WTC11 (cell line): Measurements from ENCODE around the gene PPARD. TPM values are rescaled to one million over a fixed set of nuclear protein-coding genes. Genes with fewer than 3 reads are reported as not detected.

Source experiments
- ATAC-seq: fragments of 200-7000 bp; cut with Tn5 transposase; 2 replicates; pipeline ENCODE4 v1.10.0; 2021; ENCODE audit warnings: mild to moderate bottlenecking, moderate library complexity
- CTCF ChIA-PET: fragments of 300-600 bp; sonication (Branson Sonifier 250); formaldehyde crosslinking; loops from one replicate; lab custom pipeline; 2021; ENCODE audit warnings: antibody characterized with exemption; lab: Charles Lee
- POLR2A ChIA-PET: fragments of 350-600 bp; sonication (Branson Sonifier 250); formaldehyde crosslinking; loops from one replicate; lab custom pipeline; 2021; ENCODE audit warnings: antibody characterized with exemption; lab: Charles Lee
- DNase-seq: peaks from one replicate; pipeline ENCODE4 v3.0.0; 2021; ENCODE audit warnings: low spot score
- H3K27ac Mint-ChIP-seq: 2 replicates; pipeline ENCODE4 v1.8.0; 2021; ENCODE audit warnings: mixed read lengths
- H3K27me3 Mint-ChIP-seq: 2 replicates; pipeline ENCODE4 v1.8.0; 2021; ENCODE audit warnings: low read depth, mild to moderate bottlenecking, moderate library complexity, mixed read lengths
- H3K36me3 Mint-ChIP-seq: 2 replicates; pipeline ENCODE4 v1.8.0; 2021; ENCODE audit warnings: mixed read lengths
- H3K4me1 Mint-ChIP-seq: 2 replicates; pipeline ENCODE4 v1.8.0; 2022; ENCODE audit warnings: mixed read lengths
- H3K4me3 Mint-ChIP-seq: 2 replicates; pipeline ENCODE4 v1.8.0; 2021; ENCODE audit warnings: mild to moderate bottlenecking, moderate library complexity, mixed read lengths
- H3K9me3 Mint-ChIP-seq: 2 replicates; pipeline ENCODE4 v1.8.0; 2021; ENCODE audit warnings: mixed read lengths
- CREM ChIP-seq: sonication (generic); formaldehyde crosslinking; IDR thresholded peaks from 2 replicates; pipeline ENCODE4 v1.8.1; 2022; ENCODE audit warnings: mild to moderate bottlenecking, missing genetic modification reagents, moderate library complexity
- ETV6 ChIP-seq: sonication (generic); formaldehyde crosslinking; IDR thresholded peaks from 2 replicates; pipeline ENCODE4 v1.8.1; 2022; ENCODE audit warnings: mild to moderate bottlenecking, missing genetic modification reagents
- FOXP1 ChIP-seq: sonication (generic); formaldehyde crosslinking; IDR thresholded peaks from 2 replicates; pipeline ENCODE4 v1.8.0; 2022; ENCODE audit warnings: missing genetic modification reagents, mild to moderate bottlenecking, moderate library complexity, borderline replicate concordance
- FOXP4 ChIP-seq: sonication (generic); formaldehyde crosslinking; IDR thresholded peaks from 2 replicates; pipeline ENCODE4 v1.8.0; 2022; ENCODE audit warnings: mild to moderate bottlenecking, missing genetic modification reagents
- GTF2I ChIP-seq: fragments of 250-450 bp; sonication (Bioruptor Pico); conservative IDR thresholded peaks from 2 replicates; pipeline ENCODE4 v1.4.0; 2021; ENCODE audit warnings: mild to moderate bottlenecking
- HMGXB4 ChIP-seq: sonication (generic); formaldehyde crosslinking; IDR thresholded peaks from 2 replicates; pipeline ENCODE4 v1.8.1; 2023; ENCODE audit warnings: mild to moderate bottlenecking, moderate library complexity, missing genetic modification reagents
- IRF2 ChIP-seq: sonication (generic); formaldehyde crosslinking; IDR thresholded peaks from 2 replicates; pipeline ENCODE4 v1.8.0; 2022; ENCODE audit warnings: low read depth, missing genetic modification reagents, borderline replicate concordance
- JAZF1 ChIP-seq: fragments of 250-450 bp; sonication (Bioruptor Pico); IDR thresholded peaks from 2 replicates; pipeline ENCODE4 v1.9.0; 2021; ENCODE audit warnings: moderate library complexity, mild to moderate bottlenecking, inconsistent platforms
- MXD4 ChIP-seq: fragments of 250-450 bp; sonication (Bioruptor Pico); IDR thresholded peaks from 2 replicates; pipeline ENCODE4 v1.8.0; 2021; ENCODE audit warnings: mild to moderate bottlenecking, moderate library complexity, borderline replicate concordance
- NFE2L1 ChIP-seq: sonication (generic); formaldehyde crosslinking; IDR thresholded peaks from 2 replicates; pipeline ENCODE4 v1.8.1; 2023; ENCODE audit warnings: missing genetic modification reagents
- NR1H2 ChIP-seq: sonication (generic); formaldehyde crosslinking; IDR thresholded peaks from 2 replicates; pipeline ENCODE4 v1.9.0; 2021; ENCODE audit warnings: mild to moderate bottlenecking, moderate library complexity, missing genetic modification reagents
- TP53 ChIP-seq: sonication (generic); formaldehyde crosslinking; IDR thresholded peaks from 2 replicates; pipeline ENCODE4 v1.8.1; 2023; ENCODE audit warnings: mild to moderate bottlenecking, missing genetic modification reagents
- ZNF121 ChIP-seq: sonication (generic); formaldehyde crosslinking; IDR thresholded peaks from 2 replicates; pipeline ENCODE4 v1.8.0; 2023; ENCODE audit warnings: missing genetic modification reagents
- total RNA-seq: library from RNA; stranded (reverse); gene quantifications from 3 replicates; pipeline ENCODE4 v1.2.3, GENCODE V29; 2021
- TF ChIP-seq, protein P1 (sequence below): sonication (generic); formaldehyde crosslinking; IDR thresholded peaks from 2 replicates; pipeline ENCODE4 v1.8.1; 2022; ENCODE audit warnings: low read depth, mild to moderate bottlenecking, moderate library complexity, missing genetic modification reagents, borderline replicate concordance
- TF ChIP-seq, protein P2 (sequence below): sonication (generic); formaldehyde crosslinking; IDR thresholded peaks from 2 replicates; pipeline ENCODE4 v1.8.0; 2022; ENCODE audit warnings: mild to moderate bottlenecking, missing genetic modification reagents
- TF ChIP-seq, protein P3 (sequence below): sonication (generic); formaldehyde crosslinking; conservative IDR thresholded peaks from 2 replicates; pipeline ENCODE4 v1.8.1; 2022; ENCODE audit warnings: mild to moderate bottlenecking, missing genetic modification reagents
- TF ChIP-seq, protein P4 (sequence below): sonication (generic); formaldehyde crosslinking; IDR thresholded peaks from 2 replicates; pipeline ENCODE4 v1.8.1; 2023; ENCODE audit warnings: mild to moderate bottlenecking, missing genetic modification reagents
- TF ChIP-seq, protein P5 (sequence below): sonication (generic); formaldehyde crosslinking; IDR thresholded peaks from 2 replicates; pipeline ENCODE4 v1.8.0; 2023; ENCODE audit warnings: missing genetic modification reagents, mild to moderate bottlenecking, borderline replicate concordance

PPARD gene
- total RNA-seq, 1 experiment from 2014 or later, result 14.7 TPM

DNA sequence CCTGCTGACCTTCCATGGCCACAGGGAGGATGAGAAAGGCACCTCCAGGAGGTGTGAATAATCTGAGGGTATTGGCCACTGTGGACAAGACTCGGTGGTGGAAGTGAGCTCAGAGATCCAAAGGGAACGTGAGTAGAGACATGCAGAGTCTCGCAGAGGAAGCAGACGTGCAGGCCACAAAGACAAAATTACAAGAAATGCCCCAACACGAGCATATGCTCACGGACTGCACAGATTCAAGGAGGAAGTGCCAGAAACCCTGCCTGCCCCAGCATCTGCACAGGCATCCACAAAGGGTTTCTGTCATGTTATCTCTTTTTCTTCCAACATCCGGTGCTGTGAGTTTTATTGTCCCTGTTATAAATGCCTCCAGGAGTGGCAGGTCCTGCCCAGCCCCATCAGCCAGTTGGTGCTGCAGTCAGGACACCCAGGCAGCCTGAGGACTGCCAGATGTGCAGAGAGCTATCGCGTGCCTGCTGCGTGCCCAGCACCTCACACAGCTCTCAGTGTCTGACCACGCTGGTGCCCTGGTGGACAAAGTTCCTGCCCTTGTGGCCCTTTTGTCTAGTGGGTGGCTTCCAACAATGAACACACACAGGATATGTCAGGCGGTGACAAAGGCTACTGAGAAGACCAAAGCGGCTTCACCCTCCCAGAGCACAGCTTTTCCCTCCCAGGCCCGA is 75.8 kb downstream of the PPARD start:
- H3K36me3 Mint-ChIP-seq, result no peaks in the 10 kb centered on the region
- H3K4me3 Mint-ChIP-seq, result no peak overlapping the region
- POLR2A ChIA-PET, result interaction anchor here (0.5 kb wide), 1 partner anchor 162 kb away, joined by 11 read pairs; no protein-coding TSS in a partner anchor
- H3K27ac Mint-ChIP-seq, result peak overlapping the region; percentile 62
- TF ChIP-seq IRF2 (CRISPR knock-in tag), result no peak
- no peak for TF ChIP-seq FOXP1 (CRISPR knock-in tag)
- TF ChIP-seq, protein P1, sequence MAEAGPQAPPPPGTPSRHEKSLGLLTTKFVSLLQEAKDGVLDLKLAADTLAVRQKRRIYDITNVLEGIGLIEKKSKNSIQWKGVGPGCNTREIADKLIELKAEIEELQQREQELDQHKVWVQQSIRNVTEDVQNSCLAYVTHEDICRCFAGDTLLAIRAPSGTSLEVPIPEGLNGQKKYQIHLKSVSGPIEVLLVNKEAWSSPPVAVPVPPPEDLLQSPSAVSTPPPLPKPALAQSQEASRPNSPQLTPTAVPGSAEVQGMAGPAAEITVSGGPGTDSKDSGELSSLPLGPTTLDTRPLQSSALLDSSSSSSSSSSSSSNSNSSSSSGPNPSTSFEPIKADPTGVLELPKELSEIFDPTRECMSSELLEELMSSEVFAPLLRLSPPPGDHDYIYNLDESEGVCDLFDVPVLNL, result no peak
- TF ChIP-seq TP53, result no peak
- no peak for TF ChIP-seq MXD4
- TF ChIP-seq NR1H2 (CRISPR knock-in tag), result no peak
- TF ChIP-seq, all 79 proteins: peak for 0
- no peak for DNase-seq
- peaks cover 19% of the 10 kb centered on the region for H3K4me1 Mint-ChIP-seq
- no peaks in the 10 kb centered on the region for H3K9me3 Mint-ChIP-seq
- CTCF ChIA-PET, result interaction anchor here (1.5 to 2.5 kb wide), 3 partner anchors 17 to 76 kb away, joined by 5 to 15 read pairs (median 7); partner anchors contain the start of gene PPARD
- no peak for ATAC-seq
- no peaks in the 10 kb centered on the region for H3K27me3 Mint-ChIP-seq

DNA sequence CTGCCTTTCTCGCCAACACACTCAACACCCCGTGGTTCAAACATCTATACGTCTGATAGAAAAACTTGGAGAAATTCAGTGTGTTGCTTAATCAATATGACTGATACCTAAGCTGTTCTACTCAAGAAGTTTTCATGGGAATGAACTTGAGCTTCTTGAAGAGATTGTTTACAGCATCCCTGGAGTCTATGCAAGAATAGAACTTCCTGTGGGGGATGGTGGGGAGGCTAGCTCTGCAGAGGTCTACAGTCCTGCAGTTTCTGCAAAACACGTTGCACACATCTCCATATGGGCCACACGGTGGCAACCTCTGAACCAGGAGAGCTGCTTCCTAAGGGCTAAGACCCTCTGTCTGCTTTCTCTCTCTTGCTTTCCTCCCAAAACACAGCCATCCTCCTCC is 77.1 kb downstream of the PPARD start:
- Mint-ChIP-seq H3K27me3 (no peaks in the 10 kb centered on the region), H3K36me3 (peaks cover under 1% of the 10 kb centered on the region; the same call in 1 of the 2 replicates), H3K27ac (no peak overlapping the region), H3K9me3 (no peaks in the 10 kb centered on the region), H3K4me3 (no peak overlapping the region), H3K4me1 (peaks cover 19% of the 10 kb centered on the region)
- ATAC-seq (peak; percentile 76), DNase-seq (no peak)
- TF ChIP-seq, protein P2, sequence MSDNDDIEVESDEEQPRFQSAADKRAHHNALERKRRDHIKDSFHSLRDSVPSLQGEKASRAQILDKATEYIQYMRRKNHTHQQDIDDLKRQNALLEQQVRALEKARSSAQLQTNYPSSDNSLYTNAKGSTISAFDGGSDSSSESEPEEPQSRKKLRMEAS (CRISPR knock-in tag), result no peak
- TF ChIP-seq JAZF1 (CRISPR knock-in tag) (no peak), FOXP4 (CRISPR knock-in tag) (no peak), ETV6 (CRISPR knock-in tag) (no peak)
- ChIA-PET POLR2A (interaction anchor here (0.9 kb wide), 1 partner anchor 33 kb away, joined by 3 read pairs; the partner anchor contains the start of gene FANCE), CTCF (interaction anchor here (0.6 to 2.5 kb wide), 11 partner anchors 9 to 123 kb away, joined by 3 to 38 read pairs (median 3); partner anchors contain the start of genes FANCE and PPARD)

GRCh38 chr6:35419961-35420360 is 77.6 kb downstream of the PPARD start:
- ATAC-seq (no peak), DNase-seq (no peak)
- POLR2A ChIA-PET, result interaction anchor here (0.8 to 0.9 kb wide), 2 partner anchors 32 to 78 kb away, joined by 3 read pairs; partner anchors contain the start of genes FANCE and PPARD
- no peaks in the 10 kb centered on the region for H3K9me3 Mint-ChIP-seq
- H3K27me3 Mint-ChIP-seq, result no peaks in the 10 kb centered on the region
- no peak overlapping the region for H3K27ac Mint-ChIP-seq
- CTCF ChIA-PET, result interaction anchor here (0.6 to 2.5 kb wide), 10 partner anchors 10 to 124 kb away, joined by 3 to 38 read pairs (median 3); partner anchors contain the start of genes FANCE and PPARD
- no peak overlapping the region for H3K4me3 Mint-ChIP-seq
- peaks cover 5% of the 10 kb centered on the region; the same call in 1 of the 2 replicates for H3K36me3 Mint-ChIP-seq
- peaks cover 18% of the 10 kb centered on the region for H3K4me1 Mint-ChIP-seq
- TF ChIP-seq, protein P3, sequence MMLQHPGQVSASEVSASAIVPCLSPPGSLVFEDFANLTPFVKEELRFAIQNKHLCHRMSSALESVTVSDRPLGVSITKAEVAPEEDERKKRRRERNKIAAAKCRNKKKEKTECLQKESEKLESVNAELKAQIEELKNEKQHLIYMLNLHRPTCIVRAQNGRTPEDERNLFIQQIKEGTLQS (CRISPR knock-in tag), result no peak
- TF ChIP-seq, protein P1, result no peak
- TF ChIP-seq HMGXB4 (CRISPR knock-in tag), result no peak
- no peak for TF ChIP-seq NFE2L1 (CRISPR knock-in tag)
- TF ChIP-seq, protein P4, sequence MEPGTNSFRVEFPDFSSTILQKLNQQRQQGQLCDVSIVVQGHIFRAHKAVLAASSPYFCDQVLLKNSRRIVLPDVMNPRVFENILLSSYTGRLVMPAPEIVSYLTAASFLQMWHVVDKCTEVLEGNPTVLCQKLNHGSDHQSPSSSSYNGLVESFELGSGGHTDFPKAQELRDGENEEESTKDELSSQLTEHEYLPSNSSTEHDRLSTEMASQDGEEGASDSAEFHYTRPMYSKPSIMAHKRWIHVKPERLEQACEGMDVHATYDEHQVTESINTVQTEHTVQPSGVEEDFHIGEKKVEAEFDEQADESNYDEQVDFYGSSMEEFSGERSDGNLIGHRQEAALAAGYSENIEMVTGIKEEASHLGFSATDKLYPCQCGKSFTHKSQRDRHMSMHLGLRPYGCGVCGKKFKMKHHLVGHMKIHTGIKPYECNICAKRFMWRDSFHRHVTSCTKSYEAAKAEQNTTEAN (CRISPR knock-in tag), result no peak
- TF ChIP-seq ZNF121, result no peak
- TF ChIP-seq, protein P5, sequence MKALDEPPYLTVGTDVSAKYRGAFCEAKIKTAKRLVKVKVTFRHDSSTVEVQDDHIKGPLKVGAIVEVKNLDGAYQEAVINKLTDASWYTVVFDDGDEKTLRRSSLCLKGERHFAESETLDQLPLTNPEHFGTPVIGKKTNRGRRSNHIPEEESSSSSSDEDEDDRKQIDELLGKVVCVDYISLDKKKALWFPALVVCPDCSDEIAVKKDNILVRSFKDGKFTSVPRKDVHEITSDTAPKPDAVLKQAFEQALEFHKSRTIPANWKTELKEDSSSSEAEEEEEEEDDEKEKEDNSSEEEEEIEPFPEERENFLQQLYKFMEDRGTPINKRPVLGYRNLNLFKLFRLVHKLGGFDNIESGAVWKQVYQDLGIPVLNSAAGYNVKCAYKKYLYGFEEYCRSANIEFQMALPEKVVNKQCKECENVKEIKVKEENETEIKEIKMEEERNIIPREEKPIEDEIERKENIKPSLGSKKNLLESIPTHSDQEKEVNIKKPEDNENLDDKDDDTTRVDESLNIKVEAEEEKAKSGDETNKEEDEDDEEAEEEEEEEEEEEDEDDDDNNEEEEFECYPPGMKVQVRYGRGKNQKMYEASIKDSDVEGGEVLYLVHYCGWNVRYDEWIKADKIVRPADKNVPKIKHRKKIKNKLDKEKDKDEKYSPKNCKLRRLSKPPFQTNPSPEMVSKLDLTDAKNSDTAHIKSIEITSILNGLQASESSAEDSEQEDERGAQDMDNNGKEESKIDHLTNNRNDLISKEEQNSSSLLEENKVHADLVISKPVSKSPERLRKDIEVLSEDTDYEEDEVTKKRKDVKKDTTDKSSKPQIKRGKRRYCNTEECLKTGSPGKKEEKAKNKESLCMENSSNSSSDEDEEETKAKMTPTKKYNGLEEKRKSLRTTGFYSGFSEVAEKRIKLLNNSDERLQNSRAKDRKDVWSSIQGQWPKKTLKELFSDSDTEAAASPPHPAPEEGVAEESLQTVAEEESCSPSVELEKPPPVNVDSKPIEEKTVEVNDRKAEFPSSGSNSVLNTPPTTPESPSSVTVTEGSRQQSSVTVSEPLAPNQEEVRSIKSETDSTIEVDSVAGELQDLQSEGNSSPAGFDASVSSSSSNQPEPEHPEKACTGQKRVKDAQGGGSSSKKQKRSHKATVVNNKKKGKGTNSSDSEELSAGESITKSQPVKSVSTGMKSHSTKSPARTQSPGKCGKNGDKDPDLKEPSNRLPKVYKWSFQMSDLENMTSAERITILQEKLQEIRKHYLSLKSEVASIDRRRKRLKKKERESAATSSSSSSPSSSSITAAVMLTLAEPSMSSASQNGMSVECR (CRISPR knock-in tag), result no peak
- TF ChIP-seq GTF2I (CRISPR knock-in tag), result no peak
- TF ChIP-seq CREM, result no peak
